IMR-90 (cell line): ENCODE measurements around the gene THAP12. TPM values are rescaled to one million over a fixed set of nuclear protein-coding genes. Genes with fewer than 3 reads are reported as not detected.

Source experiments
- ATAC-seq: fragments of 200-7000 bp; cut with Tn5 transposase; 2 replicates; pipeline ENCODE4 v1.9.1; 2020; ENCODE audit warnings: low read depth, mild to moderate bottlenecking, moderate library complexity
- BruUV-seq: library from RNA; stranded (reverse); fragments of 400-500 nt; replicated peaks from 2 replicates; lab custom pipeline; 2021; lab: Mats Ljungman, UMichigan
- CTCF ChIA-PET: fragments of 300-600 bp; formaldehyde crosslinking; extraction: SDS; loops from one replicate; lab custom pipeline; 2021; ENCODE audit warnings: antibody characterized with exemption; lab: Yijun Ruan, JAX
- POLR2A ChIA-PET: fragments of 300-600 bp; sonication (Branson Sonifier 250); formaldehyde crosslinking; loops from one replicate; lab custom pipeline; 2022; ENCODE audit warnings: antibody characterized with exemption; ENCODE audit not compliant: unreplicated experiment; lab: Charles Lee
- DNase-seq: peaks from one replicate; pipeline ENCODE4 v3.0.0; 2013
- H2AFZ ChIP-seq: replicated peaks from 2 replicates; pipeline ENCODE3; 2013; ENCODE audit warnings: low read length, mild to moderate bottlenecking; ENCODE audit not compliant: poor library complexity
- H2AK5ac ChIP-seq: 2 replicates; pipeline ENCODE4 v1.6.1; 2013; ENCODE audit warnings: low read depth, low read length, inconsistent platforms
- H2AK9ac ChIP-seq: replicated peaks from 2 replicates; pipeline ENCODE3; 2013; ENCODE audit warnings: mild to moderate bottlenecking, low read depth, low read length, moderate library complexity; ENCODE audit not compliant: poor library complexity
- H2BK120ac ChIP-seq: 2 replicates; pipeline ENCODE4 v1.6.1; 2013; ENCODE audit warnings: low read depth, low read length, inconsistent platforms
- H2BK15ac ChIP-seq: 3 replicates; pipeline ENCODE4 v1.6.1; 2013; ENCODE audit warnings: low read depth, low read length, inconsistent platforms
- H2BK20ac ChIP-seq: 2 replicates; pipeline ENCODE4 v1.6.1; 2013; ENCODE audit warnings: low read depth, mild to moderate bottlenecking, inconsistent platforms, low read length, moderate library complexity
- H2BK5ac ChIP-seq: 2 replicates; pipeline ENCODE4 v1.6.1; 2013; ENCODE audit warnings: mild to moderate bottlenecking, low read depth, low read length, inconsistent platforms; ENCODE audit not compliant: poor library complexity, severe bottlenecking
- H3K14ac ChIP-seq: replicated peaks from 2 replicates; pipeline ENCODE4 v1.6.1; 2013; ENCODE audit warnings: low read depth, low read length, inconsistent platforms
- H3K18ac ChIP-seq: 2 replicates; pipeline ENCODE4 v1.6.1; 2013; ENCODE audit warnings: low read depth, low read length, control low read depth
- H3K23ac ChIP-seq: 2 replicates; pipeline ENCODE4 v1.6.1; 2013; ENCODE audit warnings: low read depth, low read length, inconsistent platforms
- H3K27ac ChIP-seq: 2 replicates; pipeline ENCODE4 v1.5.1; 2013; ENCODE audit warnings: mild to moderate bottlenecking, control low read depth, low read length; ENCODE audit not compliant: insufficient read depth
- H3K27me3 ChIP-seq: 2 replicates; pipeline ENCODE4 v1.6.1; 2013; ENCODE audit warnings: low read length; ENCODE audit not compliant: control insufficient read depth, insufficient read depth
- H3K36me3 ChIP-seq: 2 replicates; pipeline ENCODE4 v1.6.1; 2013; ENCODE audit warnings: low read length, mixed read lengths; ENCODE audit not compliant: control insufficient read depth, insufficient read depth
- H3K4ac ChIP-seq: 2 replicates; pipeline ENCODE4 v1.6.1; 2013; ENCODE audit warnings: low read depth, low read length, inconsistent platforms
- H3K4me1 ChIP-seq: 2 replicates; pipeline ENCODE4 v1.6.1; 2013; ENCODE audit warnings: low read length, mixed read lengths; ENCODE audit not compliant: control insufficient read depth, insufficient read depth
- H3K4me2 ChIP-seq: 2 replicates; pipeline ENCODE4 v1.6.1; 2013; ENCODE audit warnings: low read depth, mild to moderate bottlenecking, control low read depth, low read length, moderate library complexity
- H3K4me3 ChIP-seq: 2 replicates; pipeline ENCODE4 v1.5.1; 2013; ENCODE audit warnings: low read depth, mild to moderate bottlenecking, control low read depth, low read length, moderate library complexity; ENCODE audit not compliant: insufficient read depth
- H3K56ac ChIP-seq: 2 replicates; pipeline ENCODE4 v1.6.1; 2013; ENCODE audit warnings: low read length, inconsistent platforms; ENCODE audit not compliant: insufficient read depth; ENCODE audit errors: extremely low read depth
- H3K79me1 ChIP-seq, 2 experiments: 2 replicates each; pipeline ENCODE4 v1.6.1; 2013; ENCODE audit warnings: low read length in 2 of 2, inconsistent platforms in 1 of 2, low read depth in 1 of 2
- H3K9ac ChIP-seq: 2 replicates; pipeline ENCODE4 v1.6.1; 2013; ENCODE audit warnings: low read depth, low read length, control low read depth
- H3K9me1 ChIP-seq: 2 replicates; pipeline ENCODE4 v1.6.1; 2013; ENCODE audit warnings: low read length, inconsistent platforms; ENCODE audit not compliant: insufficient read depth
- H3K9me3 ChIP-seq: 2 replicates; pipeline ENCODE4 v1.6.1; 2013; ENCODE audit warnings: low read length; ENCODE audit not compliant: control insufficient read depth, insufficient read depth
- H4K20me1 ChIP-seq: 2 replicates; pipeline ENCODE4 v1.6.1; 2013; ENCODE audit warnings: low read length, inconsistent platforms; ENCODE audit not compliant: insufficient read depth
- H4K5ac ChIP-seq: 2 replicates; pipeline ENCODE4 v1.6.1; 2013; ENCODE audit warnings: mild to moderate bottlenecking, low read depth, low read length, control low read depth
- H4K8ac ChIP-seq, 2 experiments: 2 replicates each; pipeline ENCODE4 v1.6.1; 2013; ENCODE audit warnings: low read depth in 2 of 2, low read length in 2 of 2, control low read depth in 1 of 2, inconsistent platforms in 1 of 2
- H4K91ac ChIP-seq: 2 replicates; pipeline ENCODE4 v1.6.1; 2013; ENCODE audit warnings: low read depth, low read length, inconsistent platforms; ENCODE audit not compliant: insufficient read depth
- BHLHE40 ChIP-seq: fragments of 150-350 bp; IDR thresholded peaks from 2 replicates; pipeline ENCODE4 v1.6.1; 2016; ENCODE audit warnings: mild to moderate bottlenecking, low read depth, low read length
- CEBPB ChIP-seq: IDR thresholded peaks from 2 replicates; pipeline ENCODE4 v1.6.1; 2012; ENCODE audit warnings: low read depth, low read length, improper control_type of control experiment
- CHD1 ChIP-seq: IDR thresholded peaks from 2 replicates; pipeline ENCODE4 v1.6.1; 2012; ENCODE audit warnings: low read depth, low read length, improper control_type of control experiment
- CTCF ChIP-seq: conservative IDR thresholded peaks from 2 replicates; pipeline ENCODE4 v1.5.1; 2012; ENCODE audit warnings: mild to moderate bottlenecking, low read depth, low read length, improper control_type of control experiment
- ELK1 ChIP-seq: fragments of 150-350 bp; IDR thresholded peaks from 2 replicates; pipeline ENCODE4 v1.6.1; 2016; ENCODE audit warnings: low read depth, mild to moderate bottlenecking, low read length, moderate library complexity, borderline replicate concordance
- FOS ChIP-seq: fragments of 150-350 bp; IDR thresholded peaks from 2 replicates; pipeline ENCODE4 v1.6.1; 2016; ENCODE audit warnings: low read depth, low read length
- MAFK ChIP-seq: IDR thresholded peaks from 2 replicates; pipeline ENCODE4 v1.6.1; 2012; ENCODE audit warnings: low read depth, low read length, improper control_type of control experiment
- MAZ ChIP-seq: IDR thresholded peaks from 2 replicates; pipeline ENCODE4 v1.6.1; 2012; ENCODE audit warnings: low read depth, mild to moderate bottlenecking, low read length, improper control_type of control experiment, moderate library complexity, borderline replicate concordance
- NFE2L2 ChIP-seq: fragments of 150-350 bp; IDR thresholded peaks from 2 replicates; pipeline ENCODE4 v1.6.1; 2016; ENCODE audit warnings: low read depth, mild to moderate bottlenecking, low read length
- RAD21 ChIP-seq: IDR thresholded peaks from 2 replicates; pipeline ENCODE4 v1.6.1; 2012; ENCODE audit warnings: low read length, improper control_type of control experiment
- RFX5 ChIP-seq: IDR thresholded peaks from 2 replicates; pipeline ENCODE4 v1.8.0; 2012; ENCODE audit warnings: low read depth, mild to moderate bottlenecking, low read length, moderate library complexity
- SMC3 ChIP-seq: fragments of 150-350 bp; IDR thresholded peaks from 2 replicates; pipeline ENCODE4 v1.6.1; 2016; ENCODE audit warnings: low read depth, mild to moderate bottlenecking, antibody characterized with exemption, low read length, moderate library complexity
- WGBS, 2 experiments: methylation state at CpG; one replicate each; pipeline versions ENCODE4 v1.1.5 to v1.1.7; 2013; ENCODE audit warnings: missing lambda C conversion rate in 2 of 2; ENCODE audit not compliant: insufficient read length in 1 of 2; ENCODE audit errors: extremely low coverage in 2 of 2; 5-methylcytosine and 5-hydroxymethylcytosine counted together
- dilution Hi-C: fragments of 300-500 bp; cut with HindIII; formaldehyde crosslinking; loops from one replicate; pipeline ENCODE4 v1.14.3; 2018; ENCODE audit warnings: low sequenced_read_pairs; ENCODE audit not compliant: unreplicated experiment
- in situ Hi-C: fragments of 300-500 bp; cut with MboI; formaldehyde crosslinking; loops from 3 replicates; pipeline ENCODE4 v1.14.3; 2019; ENCODE audit warnings: low sequenced_read_pairs, inconsistent platforms, mixed read lengths
- intact Hi-C: fragments of 100-400 bp; cut with micrococcal nuclease; formaldehyde crosslinking; loops from 2 replicates; pipeline ENCODE4 v1.10.0; 2022
- polyA plus RNA-seq, 3 experiments: library from polyadenylated mRNA; depleted of rRNA; stranded (reverse); fragments of >200 nt; gene quantifications; 2 replicates each; pipeline ENCODE4 v1.2.3, GENCODE V29; 2012; ENCODE audit warnings: low replicate concordance in 1 of 3
- total RNA-seq: library from RNA; depleted of rRNA; stranded (reverse); fragments of >200 nt; gene quantifications from 2 replicates; pipeline ENCODE4 v1.2.3, GENCODE V29; 2012

Gene THAP12
- total and polyA plus RNA-seq, 2 of the 4 experiments (the other 2 are of a cell fraction) = 25.1 to 27.3 TPM

GRCh38 chr11:76397383-76397782 lies 16.5 kb upstream of the THAP12 start:
- no CpG with 5 or more reads among the region's 3 CpGs for WGBS, 2 experiments
- H3K36me3 ChIP-seq = no peaks in the 10 kb centered on the region

More at GRCh38 chr11:76397383-76397782, 16.5 kb upstream of the THAP12 start:
- no peaks in the 10 kb centered on the region for H4K20me1 ChIP-seq
- no peak for ATAC-seq
- H2BK5ac ChIP-seq = no peak overlapping the region
- H3K14ac ChIP-seq = no peak overlapping the region
- no peak overlapping the region for H3K56ac ChIP-seq
- dilution Hi-C loops = no loop called here
- intact Hi-C loops = no loop called here
- no peak overlapping the region for H3K18ac ChIP-seq
- no peak for DNase-seq
- H2AK9ac ChIP-seq = no peak overlapping the region
- no peak overlapping the region for H2BK20ac ChIP-seq
- no peak overlapping the region for H3K23ac ChIP-seq
- H3K9ac ChIP-seq = no peak overlapping the region
- no peak overlapping the region for H2AK5ac ChIP-seq
- no peak overlapping the region for H4K8ac ChIP-seq
- H3K4me2 ChIP-seq = no peak overlapping the region
- no peak overlapping the region for H3K4ac ChIP-seq
- no peak overlapping the region for H3K4me3 ChIP-seq
- H4K5ac ChIP-seq = no peak overlapping the region
- H3K79me1 ChIP-seq = no peaks in the 10 kb centered on the region
- no peak overlapping the region for H2BK15ac ChIP-seq
- no TSS peak for BruUV-seq
- H3K4me1 ChIP-seq = no peaks in the 10 kb centered on the region
- H3K27ac ChIP-seq = no peak overlapping the region
- no peak overlapping the region for H2AFZ ChIP-seq
- no peaks in the 10 kb centered on the region for H3K9me1 ChIP-seq
- in situ Hi-C loops = no loop called here
- CTCF ChIA-PET = no interaction called here
- no peak overlapping the region for H4K91ac ChIP-seq
- TF ChIP-seq NFE2L2 (no peak), RFX5 (no peak), FOS (no peak), CHD1 (no peak), CEBPB (no peak), SMC3 (no peak), MAFK (no peak), RAD21 (no peak), CTCF (no peak), MAZ (no peak), ELK1 (no peak), BHLHE40 (no peak)
- no peak overlapping the region for H2BK120ac ChIP-seq
- POLR2A ChIA-PET = no interaction called here
- H3K27me3 ChIP-seq = no peaks in the 10 kb centered on the region
- H3K9me3 ChIP-seq = no peaks in the 10 kb centered on the region
